GM12892 (cell line): ENCODE results near the gene HDAC8.
A peak's percentile ranks its signal among the peaks of the same experiment; 100 is the strongest.

Experiments used
- DNase-seq: peaks from one replicate; pipeline ENCODE4 v3.0.0; 2011; ENCODE audit not compliant: insufficient read length
- FAIRE-seq: peaks from 2 replicates; lab custom pipeline; 2011; peaks lifted over from hg19 to GRCh38; lab: Jason Lieb, UNC
- POLR2A ChIP-seq: IDR thresholded peaks from 2 replicates; pipeline ENCODE4 v1.6.1; 2011; ENCODE audit warnings: low read depth, low read length, control low read depth
- POLR2AphosphoS5 ChIP-seq: IDR thresholded peaks from 2 replicates; pipeline ENCODE4 v1.6.1; 2011; ENCODE audit warnings: low read depth, low read length, control low read depth
- TAF1 ChIP-seq: IDR thresholded peaks from 2 replicates; pipeline ENCODE4 v1.6.1; 2011; ENCODE audit warnings: low read depth, mild to moderate bottlenecking, control low read depth, low read length, borderline replicate concordance

Gene HDAC8

GRCh38 chrX:72316408-72317110 is 256.1 kb downstream of the HDAC8 start:
- FAIRE-seq = no peak
- no peak for DNase-seq

GRCh38 chrX:72314881-72315280 is 257.8 kb downstream of the HDAC8 start:
- TF ChIP-seq POLR2AphosphoS5 = no peak
- FAIRE-seq = peak; percentile 66
- DNase-seq = no peak

More at GRCh38 chrX:72316408-72317110, 256.1 kb downstream of the HDAC8 start:
- TF ChIP-seq POLR2AphosphoS5 (no peak), POLR2A (no peak), TAF1 (no peak)

GRCh38 chrX:72313707-72314641 is 258.7 kb downstream of the HDAC8 start:
- TF ChIP-seq POLR2AphosphoS5 = no peak
- no peak for TF ChIP-seq POLR2A
- TF ChIP-seq TAF1 = no peak
- FAIRE-seq (no peak), DNase-seq (no peak)

GRCh38 chrX:72312311-72312940 is 260.2 kb downstream of the HDAC8 start:
- FAIRE-seq (no peak), DNase-seq (no peak)
- TF ChIP-seq TAF1 = no peak
- TF ChIP-seq POLR2A = no peak

- DNase-seq (no peak), FAIRE-seq (no peak)
- TF ChIP-seq POLR2AphosphoS5 (no peak), TAF1 (no peak), POLR2A (no peak)
Measured at GRCh38 chrX:72309297-72310071, 263.2 kb downstream of the HDAC8 start.

GRCh38 chrX:72308566-72309296 is 263.9 kb downstream of the HDAC8 start:
- DNase-seq = no peak
- FAIRE-seq = no peak
- TF ChIP-seq POLR2A = no peak
- no peak for TF ChIP-seq POLR2AphosphoS5
- no peak for TF ChIP-seq TAF1

- FAIRE-seq (no peak), DNase-seq (no peak)
- TF ChIP-seq POLR2A (no peak), TAF1 (no peak), POLR2AphosphoS5 (no peak)
Measured at GRCh38 chrX:72308209-72308565, 264.5 kb downstream of the HDAC8 start.

DNA sequence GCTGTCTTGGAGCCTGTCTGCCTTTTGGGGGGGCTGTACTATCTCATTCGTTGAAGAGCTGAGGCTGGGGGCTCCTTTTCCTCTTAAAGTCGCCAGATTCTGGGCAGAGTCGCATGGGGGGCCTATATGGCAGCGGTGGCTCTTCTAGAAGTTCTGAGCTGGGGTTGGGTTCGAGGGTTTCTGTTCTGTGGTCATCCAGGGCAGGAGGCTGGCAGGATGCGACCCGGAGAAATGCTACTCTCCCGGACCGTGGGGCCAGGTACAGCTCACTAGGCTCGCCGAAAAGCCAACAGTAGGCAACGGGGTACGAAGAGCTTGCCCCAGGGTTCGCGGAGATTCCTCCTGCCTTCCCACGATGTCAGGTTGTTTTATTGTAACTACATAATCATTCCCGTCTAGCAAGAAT is 265.0 kb downstream of the HDAC8 start:
- TF ChIP-seq POLR2AphosphoS5 (no peak), POLR2A (no peak), TAF1 (no peak)
- FAIRE-seq (no peak), DNase-seq (no peak)

- FAIRE-seq (no peak), DNase-seq (no peak)
- TF ChIP-seq TAF1 = no peak
- TF ChIP-seq POLR2AphosphoS5 = no peak
- no peak for TF ChIP-seq POLR2A
Measured at GRCh38 chrX:72306851-72307645, 265.6 kb downstream of the HDAC8 start.
